K562 (cell line): ENCODE measurements around the gene ZBTB47. TPM values are rescaled to one million over a fixed set of nuclear protein-coding genes. Genes with fewer than 3 reads are reported as not detected.
A peak's percentile ranks its signal among the peaks of the same experiment; 100 is the strongest.

Experiments used
- ATAC-seq: fragments of 200-7000 bp; cut with Tn5 transposase; 3 replicates; pipeline ENCODE4 v1.9.1; 2020; ENCODE audit warnings: moderate library complexity
- BruUV-seq: library from RNA; stranded (reverse); fragments of 400-500 nt; replicated peaks from 2 replicates; lab custom pipeline; 2021; lab: Mats Ljungman, UMichigan
- CTCF ChIA-PET: fragments of 300-600 bp; formaldehyde crosslinking; extraction: SDS; loops from one replicate; lab custom pipeline; 2021; ENCODE audit warnings: low intra/inter-chr PET ratio; lab: Yijun Ruan, JAX
- POLR2A ChIA-PET: fragments of 300-600, 350-650 bp; sonication (Branson Sonifier 250); formaldehyde crosslinking; extraction: SDS; loops from one replicate; lab custom pipeline; 2021; ENCODE audit warnings: antibody characterized with exemption, inconsistent platforms; lab: Yijun Ruan, JAX
- DNase-seq, 4 experiments: peaks; one replicate each; pipeline versions ENCODE4 v3.0.0 to v3.0.0-alpha.2; 2011 to 2018; ENCODE audit warnings: low spot score in 3 of 4, mixed read lengths in 3 of 4; ENCODE audit errors: extremely low read depth in 1 of 4
- FAIRE-seq: peaks from 2 replicates; lab custom pipeline; 2011; peaks lifted over from hg19 to GRCh38; lab: Jason Lieb, UNC
- H2AFZ ChIP-seq: 2 replicates; pipeline ENCODE4 v1.6.0; 2011; ENCODE audit warnings: low read depth, low read length, control low read depth, inconsistent platforms
- H3K27ac ChIP-seq: fragments of 200-600 bp; 3 replicates; pipeline ENCODE4 v1.8.0; 2011; ENCODE audit warnings: low read depth, mild to moderate bottlenecking, control low read depth, inconsistent platforms, low read length, moderate library complexity, mixed read lengths; ENCODE audit errors: extremely low read depth
- H3K27me3 ChIP-seq, 2 experiments: fragments of 300-600 bp in 1 of 2; 2 replicates in 1 of 2; 3 replicates in 1 of 2; pipeline versions ENCODE4 v1.6.0 to v1.8.0; 2011; ENCODE audit warnings: inconsistent platforms in 2 of 2, low read length in 2 of 2, mild to moderate bottlenecking in 1 of 2, mixed read lengths in 1 of 2, moderate library complexity in 1 of 2; ENCODE audit not compliant: control insufficient read depth in 2 of 2, insufficient read depth in 2 of 2
- H3K36me3 ChIP-seq: fragments of 300-600 bp; 3 replicates; pipeline ENCODE4 v1.8.0; 2011; ENCODE audit warnings: mild to moderate bottlenecking, low read length, inconsistent platforms; ENCODE audit not compliant: control insufficient read depth, insufficient read depth
- H3K4me1 ChIP-seq, 2 experiments: fragments of 200-600 bp in 1 of 2; replicated peaks in 1 of 2; 2 replicates in 1 of 2; 3 replicates in 1 of 2; pipeline versions ENCODE4 v1.5.1 to v1.8.0; 2011; ENCODE audit warnings: inconsistent platforms in 2 of 2, low read length in 2 of 2, mild to moderate bottlenecking in 1 of 2, mixed read lengths in 1 of 2, moderate library complexity in 1 of 2; ENCODE audit not compliant: control insufficient read depth in 2 of 2, insufficient read depth in 2 of 2
- H3K4me2 ChIP-seq: 2 replicates; pipeline ENCODE4 v1.6.1; 2011; ENCODE audit warnings: low read length, control low read depth, inconsistent platforms, mixed read lengths; ENCODE audit not compliant: insufficient read depth
- H3K4me3 ChIP-seq: fragments of 200-600 bp; sonication (generic), shearing (Covaris generic); 2 replicates; pipeline ENCODE4 v1.5.1; 2016; ENCODE audit warnings: control low read depth, inconsistent platforms
- H3K79me2 ChIP-seq: fragments of 200-600 bp; 3 replicates; pipeline ENCODE4 v1.8.0; 2011; ENCODE audit warnings: low read length, inconsistent platforms; ENCODE audit not compliant: control insufficient read depth, insufficient read depth
- H3K9ac ChIP-seq, 2 experiments: 2 replicates each; pipeline versions ENCODE4 v1.6.0 to v1.6.1; 2011; ENCODE audit warnings: low read depth in 2 of 2, low read length in 2 of 2, control low read depth in 1 of 2, inconsistent platforms in 1 of 2, mild to moderate bottlenecking in 1 of 2, mixed read lengths in 1 of 2; ENCODE audit not compliant: insufficient read depth in 1 of 2
- H3K9me1 ChIP-seq: one replicate; pipeline ENCODE4 v1.6.0; 2011; ENCODE audit warnings: inconsistent platforms, mild to moderate bottlenecking, low read length, moderate library complexity; ENCODE audit not compliant: control insufficient read depth, insufficient read depth
- H3K9me3 ChIP-seq: replicated peaks from 2 replicates; pipeline ENCODE4 v1.5.1; 2011; ENCODE audit warnings: low read depth, low read length, inconsistent platforms; ENCODE audit not compliant: control insufficient read depth, insufficient read depth
- H4K20me1 ChIP-seq: replicated peaks from 2 replicates; pipeline ENCODE4 v1.6.1; 2011; ENCODE audit warnings: low read length, inconsistent platforms, mixed read lengths; ENCODE audit not compliant: control insufficient read depth, insufficient read depth
- ATF3 ChIP-seq, 2 experiments: fragments of 450-650 bp in 1 of 2; sonication (generic) in 1 of 2; formaldehyde crosslinking in 1 of 2; IDR thresholded peaks in 1 of 2; conservative IDR thresholded peaks in 1 of 2; 2 replicates each; pipeline versions ENCODE4 v1.6.1 to v1.8.1; 2016 to 2023; ENCODE audit warnings: mild to moderate bottlenecking in 2 of 2, moderate library complexity in 2 of 2, inconsistent platforms in 1 of 2, missing genetic modification reagents in 1 of 2
- DPF2 ChIP-seq: fragments of 450-650 bp; IDR thresholded peaks from 2 replicates; pipeline ENCODE4 v1.6.1; 2016
- E4F1 ChIP-seq: fragments of 250-450 bp; sonication (Bioruptor Pico); IDR thresholded peaks from 2 replicates; pipeline ENCODE4 v1.5.0; 2021; ENCODE audit warnings: mild to moderate bottlenecking, borderline replicate concordance
- GTF2A2 ChIP-seq: IDR thresholded peaks from 2 replicates; pipeline ENCODE4 v1.6.1; 2016; ENCODE audit warnings: mild to moderate bottlenecking, missing genetic modification characterization, missing compliant biosample characterization
- JUND ChIP-seq, 2 experiments: IDR thresholded peaks; 2 replicates in 1 of 2; 3 replicates in 1 of 2; pipeline ENCODE4 v1.6.1; 2011; ENCODE audit warnings: borderline replicate concordance in 2 of 2, low read depth in 2 of 2, low read length in 2 of 2, improper control_type of control experiment in 1 of 2, missing biosample characterization in 1 of 2, missing genetic modification characterization in 1 of 2, missing genetic modification reagents in 1 of 2
- MEIS2 ChIP-seq: fragments of 450-650 bp; IDR thresholded peaks from 2 replicates; pipeline ENCODE4 v1.6.1; 2014; ENCODE audit warnings: mild to moderate bottlenecking; ENCODE audit not compliant: partially characterized antibody
- SFPQ ChIP-seq: fragments of 200-400 bp; formaldehyde crosslinking; IDR thresholded peaks from 2 replicates; pipeline ENCODE4 v1.6.1; 2017; ENCODE audit warnings: mild to moderate bottlenecking, low read depth, low read length, moderate library complexity
- SMARCA4 ChIP-seq: fragments of 450-650 bp; IDR thresholded peaks from 2 replicates; pipeline ENCODE4 v1.6.1; 2016
- SNIP1 ChIP-seq: fragments of 450-650 bp; IDR thresholded peaks from 2 replicates; pipeline ENCODE4 v1.7.1; 2017; ENCODE audit warnings: low read depth, mild to moderate bottlenecking
- TGIF2 ChIP-seq: sonication (generic); formaldehyde crosslinking; IDR thresholded peaks from 2 replicates; pipeline ENCODE4 v1.8.1; 2022; ENCODE audit warnings: mild to moderate bottlenecking, missing genetic modification reagents, moderate library complexity
- THRAP3 ChIP-seq: fragments of 450-650 bp; IDR thresholded peaks from 2 replicates; pipeline ENCODE4 v1.6.1; 2016; ENCODE audit warnings: mild to moderate bottlenecking, inconsistent platforms, borderline replicate concordance
- VEZF1 ChIP-seq: fragments of 200-800 bp; sonication (Bioruptor generic); IDR thresholded peaks from 2 replicates; pipeline ENCODE4 v1.6.1; 2017; ENCODE audit warnings: missing genetic modification characterization, missing compliant biosample characterization
- ZNF165 ChIP-seq: fragments of 250-450 bp; sonication (Bioruptor Pico); IDR thresholded peaks from 2 replicates; pipeline ENCODE4 v1.4.0; 2020; ENCODE audit warnings: borderline replicate concordance
- WGBS: fragments of 100-300 bp; shearing (Covaris generic); methylation state at CpG from one replicate; pipeline ENCODE4 v1.1.6; 2016; ENCODE audit warnings: low coverage, mixed read lengths; ENCODE audit not compliant: insufficient coverage; ENCODE audit errors: missing lambda C conversion rate; 5-methylcytosine and 5-hydroxymethylcytosine counted together
- in situ Hi-C: fragments of 300-500 bp; cut with MboI; formaldehyde crosslinking; loops from 4 replicates; pipeline ENCODE4 v1.15.0; 2018; ENCODE audit warnings: inconsistent platforms, mixed read lengths
- intact Hi-C: fragments of 100-400 bp; cut with micrococcal nuclease; formaldehyde crosslinking; loops from 2 replicates; pipeline ENCODE4 v1.14.2; 2022
- polyA plus RNA-seq, 8 experiments: library from polyadenylated mRNA; depleted of rRNA in 4 of 8; stranded (reverse) in 5 of 8; unstranded in 3 of 8; fragments of >200 nt; fragmentation: Nextera tagmentation in 2 of 8; fragmentation: Illumina TruSeq in 1 of 8; extraction: Ambion mirVana in 2 of 8; extraction: Trizol in 1 of 8; gene quantifications; 2 replicates each; pipeline versions ENCODE4 v1.2.1 to v1.2.3, GENCODE V29; 2011 to 2014; ENCODE audit warnings: inconsistent platforms in 1 of 8, missing spikeins in 1 of 8
- total RNA-seq, 7 experiments: library from RNA; depleted of rRNA in 6 of 7; stranded (reverse); fragments of >200 nt in 6 of 7; fragmentation: Illumina TruSeq in 2 of 7; extraction: Trizol in 2 of 7; gene quantifications; 2 replicates each; pipeline versions ENCODE4 v1.2.1 to v1.2.3, GENCODE V29; 2011 to 2021; ENCODE audit warnings: low replicate concordance in 1 of 7

ZBTB47 gene
- total and polyA plus RNA-seq, 9 of the 15 experiments (the other 6 are each of a cell fraction or from before 2014, with no cell fraction given): 0.11 to 4.6 (median 1.7) TPM; not detected in 1

- Histone ChIP-seq H3K79me2 (no peaks in the 10 kb centered on the region), H3K9me1 (peaks cover 4% of the 10 kb centered on the region), H3K27me3 (no peaks in the 10 kb centered on the region), H2AFZ (no peak overlapping the region), H4K20me1 (no peaks in the 10 kb centered on the region; the same call in 1 of the 2 replicates), H3K27ac (no peak overlapping the region), H3K9me3 (no peaks in the 10 kb centered on the region), H3K4me3 (no peak overlapping the region), H3K4me2 (no peak overlapping the region), H3K36me3 (peaks cover 5% of the 10 kb centered on the region; the same call in 1 of the 3 replicates), H3K4me1 (peaks cover 16 to 58% of the 10 kb centered on the region in 2 experiments), H3K9ac (peak overlapping the region in 1 of 2 experiments; percentile 94; a peak in 2 of 4 replicates)
- no peak for ATAC-seq
- ChIA-PET CTCF (no interaction called here), POLR2A (interaction anchor here (0.6 to 0.7 kb wide), 2 partner anchors 16 to 124 kb away, joined by 3 read pairs; no protein-coding TSS in a partner anchor)
- no TSS peak for BruUV-seq
- peak in 3 of 4 experiments; percentile 34 to 52 (median 45) for DNase-seq
- in situ Hi-C loops: no loop called here
- 63% methylated on average over 6 of the region's 6 CpGs for WGBS
- peak; percentile 42 for FAIRE-seq
- intact Hi-C loops: no loop called here
- no peak for TF ChIP-seq TGIF2 (CRISPR knock-in tag)
- peak; percentile 60; the same call in 1 of the 2 replicates for TF ChIP-seq JUND (IDR thresholded peaks at IDR 0.05; ENCODE audit: borderline replicate concordance, low read depth, low read length)
- TF ChIP-seq JUND (tag; IDR thresholded peaks at IDR 0.05; ENCODE audit: borderline replicate concordance, low read depth, low read length): no peak
- no peak for TF ChIP-seq VEZF1
- no peak for TF ChIP-seq SNIP1
- no peak for TF ChIP-seq E4F1 (CRISPR knock-in tag)
- 0 out of 2 replicates have a peak, but pooled peaks have one; percentile 22 for TF ChIP-seq SMARCA4
- TF ChIP-seq ATF3 (IDR thresholded peaks at IDR 0.05): peak; percentile 70
- no peak for TF ChIP-seq ATF3 (CRISPR knock-in tag; conservative IDR thresholded peaks at IDR 0.05)
- 0 out of 2 replicates have a peak, but pooled peaks have one; percentile 16 for TF ChIP-seq DPF2
- no peak for TF ChIP-seq SFPQ
- TF ChIP-seq THRAP3: no peak
- TF ChIP-seq ZNF165 (CRISPR knock-in tag): no peak
- TF ChIP-seq MEIS2: peak; percentile 79
- TF ChIP-seq GTF2A2 (tag): no peak
Observed at GRCh38 chr3:42655980-42656679, 2.6 kb downstream of the ZBTB47 start.
